ENCODE data around the gene SNN. TPM values are rescaled to one million over a fixed set of nuclear protein-coding genes. Genes with fewer than 3 reads are reported as not detected.

Gene SNN
- total and polyA plus RNA-seq, 9 of the 15 experiments (the other 6 are each of a cell fraction or from before 2014, with no cell fraction given), result 0.07 to 2.9 (median 1.9) TPM

GRCh38 chr16:11686713-11687380 lies 18.6 kb downstream of the SNN start:
- H4K20me1 ChIP-seq (replicated peaks; ENCODE audit: control insufficient read depth, insufficient read depth, low read length), result no peaks in the 10 kb centered on the region
- no peak overlapping the region for H3K4me2 ChIP-seq (ENCODE audit: insufficient read depth, low read length)
- ATAC-seq (no peak), DNase-seq (ENCODE audit: extremely low read depth in 1 of 4, low spot score in 3 of 4) (no peak), FAIRE-seq (no peak)
- peaks cover 0 to 3% of the 10 kb centered on the region in 2 experiments; a peak in 1 of 5 replicates for H3K4me1 ChIP-seq (replicated peaks in 1 of 2; ENCODE audit: control insufficient read depth in 2 of 2, insufficient read depth in 2 of 2, low read length in 2 of 2)
- no peaks in the 10 kb centered on the region for H3K9me3 ChIP-seq (replicated peaks; ENCODE audit: control insufficient read depth, insufficient read depth, low read depth, low read length)
- no peak overlapping the region for H3K4me3 ChIP-seq
- H2AFZ ChIP-seq (ENCODE audit: low read depth, low read length), result no peak overlapping the region
- no peak overlapping the region for H3K27ac ChIP-seq (ENCODE audit: extremely low read depth, low read depth, low read length)
- H3K9ac ChIP-seq (ENCODE audit: insufficient read depth in 1 of 2, low read depth in 2 of 2, low read length in 2 of 2), result no peak overlapping the region
- intact Hi-C loops (cut with micrococcal nuclease) (no loop called here), in situ Hi-C loops (cut with MboI) (no loop called here)
- ChIA-PET CTCF (ENCODE audit: low intra/inter-chr PET ratio) (no interaction called here), POLR2A (no interaction called here)
- no peak for TF ChIP-seq CTCF (IDR thresholded peaks at IDR 0.05 in 2 of 3, conservative IDR thresholded peaks at IDR 0.05 in 1 of 3; ENCODE audit: insufficient read depth in 2 of 3, low read depth in 1 of 3, low read length in 3 of 3)
- no peak for TF ChIP-seq GATAD2A (IDR thresholded peaks at IDR 0.05)
- TF ChIP-seq, protein P1, sequence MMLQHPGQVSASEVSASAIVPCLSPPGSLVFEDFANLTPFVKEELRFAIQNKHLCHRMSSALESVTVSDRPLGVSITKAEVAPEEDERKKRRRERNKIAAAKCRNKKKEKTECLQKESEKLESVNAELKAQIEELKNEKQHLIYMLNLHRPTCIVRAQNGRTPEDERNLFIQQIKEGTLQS (IDR thresholded peaks at IDR 0.05), result no peak
- TF ChIP-seq, protein P1 (CRISPR knock-in tag; conservative IDR thresholded peaks at IDR 0.05), result no peak
- TF ChIP-seq TRIM28 (IDR thresholded peaks at IDR 0.05), result no peak
- no peak for TF ChIP-seq ZNF311 (CRISPR knock-in tag; IDR thresholded peaks at IDR 0.05)
- TF ChIP-seq POLR2B (IDR thresholded peaks at IDR 0.05; ENCODE audit: low read depth, partially characterized antibody), result no peak
- TF ChIP-seq ZBTB43 (CRISPR knock-in tag; IDR thresholded peaks at IDR 0.05), result no peak
- no peak for TF ChIP-seq AFF4 (CRISPR knock-in tag; IDR thresholded peaks at IDR 0.05)
- TF ChIP-seq MBD2 (IDR thresholded peaks at IDR 0.05; ENCODE audit: borderline replicate concordance, low read depth), result no peak
- TF ChIP-seq RBFOX2 (IDR thresholded peaks at IDR 0.05; ENCODE audit: low read depth, low read length), result no peak
- TF ChIP-seq, protein P2, sequence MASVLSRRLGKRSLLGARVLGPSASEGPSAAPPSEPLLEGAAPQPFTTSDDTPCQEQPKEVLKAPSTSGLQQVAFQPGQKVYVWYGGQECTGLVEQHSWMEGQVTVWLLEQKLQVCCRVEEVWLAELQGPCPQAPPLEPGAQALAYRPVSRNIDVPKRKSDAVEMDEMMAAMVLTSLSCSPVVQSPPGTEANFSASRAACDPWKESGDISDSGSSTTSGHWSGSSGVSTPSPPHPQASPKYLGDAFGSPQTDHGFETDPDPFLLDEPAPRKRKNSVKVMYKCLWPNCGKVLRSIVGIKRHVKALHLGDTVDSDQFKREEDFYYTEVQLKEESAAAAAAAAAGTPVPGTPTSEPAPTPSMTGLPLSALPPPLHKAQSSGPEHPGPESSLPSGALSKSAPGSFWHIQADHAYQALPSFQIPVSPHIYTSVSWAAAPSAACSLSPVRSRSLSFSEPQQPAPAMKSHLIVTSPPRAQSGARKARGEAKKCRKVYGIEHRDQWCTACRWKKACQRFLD (CRISPR knock-in tag; IDR thresholded peaks at IDR 0.05), result no peak
- TF ChIP-seq DPF2 (IDR thresholded peaks at IDR 0.05), result no peak
- no peak for TF ChIP-seq JUNB (CRISPR knock-in tag; conservative IDR thresholded peaks at IDR 0.05)
- H3K79me2 ChIP-seq (ENCODE audit: control insufficient read depth, insufficient read depth, low read length), result no peaks in the 10 kb centered on the region; the same call in 2 of the 3 replicates
- no peaks in the 10 kb centered on the region for H3K9me1 ChIP-seq (ENCODE audit: control insufficient read depth, insufficient read depth, low read length)
- H3K27me3 ChIP-seq (ENCODE audit: control insufficient read depth in 2 of 2, insufficient read depth in 2 of 2, low read length in 2 of 2), result no peaks in the 10 kb centered on the region
- 88% methylated on average over 6 of the region's 6 CpGs for WGBS (ENCODE audit: insufficient coverage, low coverage, missing lambda C conversion rate)
- peaks cover 93% of the 10 kb centered on the region for H3K36me3 ChIP-seq (ENCODE audit: control insufficient read depth, insufficient read depth, low read length)
- BruUV-seq (replicated peaks), result no TSS peak

Data from K562 (cell line).